ENCODE results near the gene N4BP2L1.

- TF ChIP-seq, protein P1, sequence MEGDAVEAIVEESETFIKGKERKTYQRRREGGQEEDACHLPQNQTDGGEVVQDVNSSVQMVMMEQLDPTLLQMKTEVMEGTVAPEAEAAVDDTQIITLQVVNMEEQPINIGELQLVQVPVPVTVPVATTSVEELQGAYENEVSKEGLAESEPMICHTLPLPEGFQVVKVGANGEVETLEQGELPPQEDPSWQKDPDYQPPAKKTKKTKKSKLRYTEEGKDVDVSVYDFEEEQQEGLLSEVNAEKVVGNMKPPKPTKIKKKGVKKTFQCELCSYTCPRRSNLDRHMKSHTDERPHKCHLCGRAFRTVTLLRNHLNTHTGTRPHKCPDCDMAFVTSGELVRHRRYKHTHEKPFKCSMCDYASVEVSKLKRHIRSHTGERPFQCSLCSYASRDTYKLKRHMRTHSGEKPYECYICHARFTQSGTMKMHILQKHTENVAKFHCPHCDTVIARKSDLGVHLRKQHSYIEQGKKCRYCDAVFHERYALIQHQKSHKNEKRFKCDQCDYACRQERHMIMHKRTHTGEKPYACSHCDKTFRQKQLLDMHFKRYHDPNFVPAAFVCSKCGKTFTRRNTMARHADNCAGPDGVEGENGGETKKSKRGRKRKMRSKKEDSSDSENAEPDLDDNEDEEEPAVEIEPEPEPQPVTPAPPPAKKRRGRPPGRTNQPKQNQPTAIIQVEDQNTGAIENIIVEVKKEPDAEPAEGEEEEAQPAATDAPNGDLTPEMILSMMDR (IDR thresholded peaks at IDR 0.05; ENCODE audit: low read length), result no peak
- TF ChIP-seq EZH2 (optimal IDR thresholded peaks at IDR 0.05; ENCODE audit: low read depth, low read length) (no peak), EZH2phosphoT487 (IDR thresholded peaks at IDR 0.05; ENCODE audit: low read length) (no peak)
These were observed 57.1 kb downstream of the N4BP2L1 start for GRCh38 chr13:32370805-32371204.
